Hematopoietic multipotent progenitor cell treated with erythropoietin and hydrocortisone succinate and interleukin-3 and kit ligand, for 8 days (in vitro differentiated cells): ENCODE data around the gene DYSF.
A peak's percentile ranks its signal among the peaks of the same experiment; 100 is the strongest.

Experiments
- DNase-seq: peaks from one replicate; pipeline ENCODE4 v3.0.0-alpha.2; 2015

DYSF gene

GRCh38 chr2:71503837-71504236 lies 50.5 kb downstream of the DYSF start:
- no peak for DNase-seq

DNA sequence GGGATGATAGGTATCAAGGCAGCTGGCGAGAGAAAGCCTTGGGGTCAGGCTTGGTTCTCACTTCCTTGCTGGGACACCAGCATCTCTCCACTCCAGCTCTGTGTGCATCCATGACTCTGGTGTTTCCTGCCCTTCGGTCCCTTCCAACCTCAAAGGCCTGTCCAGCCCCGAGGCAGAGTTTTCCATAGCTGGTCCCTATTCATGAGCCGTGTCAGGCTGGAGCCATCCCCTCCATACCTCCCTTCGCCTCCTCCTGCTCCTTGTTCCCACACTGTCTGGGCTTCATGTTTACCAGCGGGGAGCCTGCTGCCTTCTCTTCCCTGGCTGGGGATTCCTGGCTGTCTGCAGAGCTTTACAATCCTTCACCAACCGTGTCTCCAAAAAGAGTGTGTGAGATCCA lies 51.2 kb downstream of the DYSF start:
- DNase-seq, result no peak

- peak; percentile 39 for DNase-seq
Observed at GRCh38 chr2:71505086-71505769, 51.9 kb downstream of the DYSF start.

DNA sequence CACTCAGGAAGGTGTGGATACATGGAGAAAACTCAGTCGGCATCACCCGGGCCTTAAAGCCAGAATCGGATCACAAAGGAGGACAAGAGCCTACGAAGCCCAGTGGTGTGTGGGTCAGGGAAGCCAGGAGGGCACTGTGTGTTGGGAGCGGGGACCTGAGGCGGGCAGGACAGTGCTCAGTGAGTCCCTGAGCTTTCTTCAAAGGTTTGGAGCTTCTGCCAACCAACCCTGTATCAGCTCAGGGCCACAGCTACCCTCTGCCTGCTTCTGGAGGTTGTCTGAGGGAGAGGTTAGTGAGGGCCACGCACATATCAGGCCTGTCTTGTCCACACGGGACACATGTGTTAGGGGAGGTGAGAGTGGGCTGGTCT lies 52.4 kb downstream of the DYSF start:
- no peak for DNase-seq

DNA sequence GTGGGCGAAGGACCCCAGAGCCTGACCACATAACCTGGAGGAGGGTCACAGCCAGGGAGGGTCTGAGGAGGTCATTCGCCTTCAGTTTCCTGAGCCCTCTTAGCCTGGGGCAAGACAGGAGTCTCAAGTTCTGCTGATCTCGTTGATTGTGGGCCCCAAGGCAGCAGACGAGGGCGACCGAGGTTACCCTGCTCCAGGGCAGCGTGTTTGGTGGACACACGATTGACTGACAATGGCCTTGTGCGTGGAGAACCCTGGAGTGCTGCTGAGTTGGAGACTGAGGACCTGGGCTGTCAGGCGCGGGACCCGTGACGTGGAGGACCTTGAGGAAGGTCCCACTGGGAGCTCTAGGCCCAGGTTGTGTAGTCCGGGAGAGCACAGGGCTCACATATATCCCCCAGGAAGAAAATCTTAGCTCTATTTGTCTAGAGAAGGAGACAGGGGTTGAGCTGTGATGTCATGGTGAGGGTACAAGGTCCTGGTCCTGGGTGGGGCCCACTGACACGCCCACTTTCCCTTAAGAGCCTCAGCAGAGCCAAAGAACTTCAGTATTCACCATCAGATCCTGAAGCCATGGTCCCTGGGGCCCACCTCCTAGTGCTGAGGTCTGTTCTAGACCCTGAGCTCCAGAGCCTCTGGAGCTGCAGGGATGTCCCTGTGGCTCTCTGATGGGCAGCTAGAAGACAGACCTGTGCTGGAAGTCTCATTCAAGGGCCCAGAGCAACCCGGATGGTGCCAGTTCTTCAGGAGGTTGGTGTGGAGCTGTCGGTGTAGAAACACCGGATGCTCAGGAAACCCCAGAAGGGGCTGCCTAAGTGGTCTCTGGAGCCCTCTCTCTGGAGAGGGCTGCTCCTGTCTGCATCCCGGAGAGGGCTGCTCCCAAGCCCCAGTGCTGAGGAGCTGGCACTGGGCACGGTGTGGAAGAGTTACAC lies 53.1 kb downstream of the DYSF start:
- DNase-seq, result no peak

- DNase-seq, result no peak
Observed at GRCh38 chr2:71507476-71507875, 54.1 kb downstream of the DYSF start.

- DNase-seq, result peak; percentile 63
Observed at GRCh38 chr2:71510196-71510807, 56.9 kb downstream of the DYSF start.

- no peak for DNase-seq
Observed at GRCh38 chr2:71510938-71511337, 57.6 kb downstream of the DYSF start.

DNA sequence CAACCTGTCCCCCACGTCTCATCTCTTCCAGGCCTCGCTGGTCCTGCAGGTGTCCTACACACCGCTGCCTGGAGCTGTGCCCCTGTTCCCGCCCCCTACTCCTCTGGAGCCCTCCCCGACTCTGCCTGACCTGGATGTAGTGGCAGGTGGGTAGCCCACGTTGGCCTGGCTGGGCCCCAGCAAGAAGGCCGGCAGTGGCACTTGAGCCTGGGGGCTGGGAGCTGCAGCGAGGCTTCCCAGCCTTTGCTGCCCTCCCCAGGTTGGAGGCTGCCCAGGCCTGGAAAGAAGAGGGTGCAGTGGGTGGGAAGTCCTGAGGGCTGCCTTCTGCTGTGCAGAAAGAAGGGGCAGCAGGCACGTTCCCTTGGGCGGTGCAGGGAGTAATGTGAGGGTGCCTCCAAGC lies 58.4 kb downstream of the DYSF start:
- no peak for DNase-seq

DNA sequence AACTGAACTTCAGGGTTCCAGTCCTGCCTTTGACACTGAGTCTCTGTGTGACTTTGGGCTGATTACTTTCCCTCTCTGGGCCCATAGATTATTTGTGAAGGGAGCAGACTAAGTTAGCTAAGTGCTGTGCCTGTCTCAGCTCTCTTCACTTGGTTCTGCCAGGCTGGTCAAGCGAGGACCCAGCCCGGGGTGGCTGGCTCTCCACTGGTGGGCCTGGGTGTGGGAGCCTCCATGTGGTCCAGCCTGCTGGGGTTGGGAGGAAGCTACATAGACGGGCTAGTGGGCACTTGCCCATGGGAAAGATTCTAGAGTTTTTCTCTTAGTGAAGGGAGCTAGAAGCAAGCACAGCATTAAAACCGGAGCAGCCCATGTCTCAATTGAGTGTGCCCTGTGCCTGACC lies 59.0 kb downstream of the DYSF start:
- no peak for DNase-seq

- no peak for DNase-seq
Observed at GRCh38 chr2:71513096-71513495, 59.7 kb downstream of the DYSF start.

DNA sequence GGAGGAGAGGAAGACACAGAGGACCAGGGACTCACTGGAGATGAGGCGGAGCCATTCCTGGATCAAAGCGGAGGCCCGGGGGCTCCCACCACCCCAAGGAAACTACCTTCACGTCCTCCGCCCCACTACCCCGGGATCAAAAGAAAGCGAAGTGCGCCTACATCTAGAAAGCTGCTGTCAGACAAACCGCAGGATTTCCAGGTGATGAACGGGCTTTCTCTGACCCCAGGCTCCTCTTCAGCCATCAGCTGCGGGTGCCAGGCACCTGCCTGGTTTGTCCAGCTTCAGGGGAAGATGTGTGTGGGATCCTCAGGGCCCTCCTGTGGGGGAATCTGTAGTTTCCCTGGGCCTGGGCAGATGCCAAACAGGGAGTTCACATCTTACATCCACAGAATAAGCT lies 60.4 kb downstream of the DYSF start:
- no peak for DNase-seq

- no peak for DNase-seq
Observed at GRCh38 chr2:71516253-71516888, 63.0 kb downstream of the DYSF start.

DNA sequence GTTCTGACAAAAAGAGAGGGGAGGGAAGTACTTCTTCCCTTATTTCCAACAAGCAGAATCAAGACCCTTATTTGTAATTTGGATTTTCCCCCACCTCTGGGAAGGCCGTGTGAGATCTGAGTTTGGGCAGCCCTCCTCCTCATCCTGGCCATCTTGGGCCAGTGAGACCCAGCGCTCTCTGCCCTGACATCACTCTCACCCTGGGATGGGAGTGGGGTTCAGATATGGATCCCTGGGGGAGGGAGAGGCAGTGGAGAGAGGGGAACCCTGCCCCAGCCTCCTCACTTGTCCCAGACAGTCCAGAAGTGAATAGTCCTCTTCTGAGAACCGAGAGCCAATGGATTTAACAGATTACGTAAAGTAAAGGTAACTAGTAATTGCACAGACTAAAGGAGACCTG lies 64.5 kb downstream of the DYSF start:
- DNase-seq, result no peak

- no peak for DNase-seq
Observed at GRCh38 chr2:71521436-71521950, 68.1 kb downstream of the DYSF start.

- DNase-seq, result no peak
Observed at GRCh38 chr2:71524476-71524875, 71.1 kb downstream of the DYSF start.

DNA sequence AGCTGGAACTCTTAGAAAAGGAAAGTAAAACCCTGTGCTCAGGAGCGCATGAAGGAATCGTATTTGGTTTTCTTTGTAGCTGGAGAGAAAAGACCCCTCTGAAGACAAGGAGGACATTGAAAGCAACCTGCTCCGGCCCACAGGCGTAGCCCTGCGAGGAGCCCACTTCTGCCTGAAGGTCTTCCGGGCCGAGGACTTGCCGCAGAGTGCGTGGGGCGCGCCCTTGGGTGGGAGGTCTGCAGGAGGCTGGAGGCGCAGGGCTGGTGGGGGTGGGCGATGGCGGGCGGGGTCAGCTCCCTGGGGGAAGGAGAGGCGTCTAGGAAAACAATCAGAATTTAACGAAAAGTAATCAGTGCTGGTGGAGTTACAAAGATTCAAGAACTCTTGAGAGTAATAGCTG lies 72.8 kb downstream of the DYSF start:
- DNase-seq, result no peak

DNA sequence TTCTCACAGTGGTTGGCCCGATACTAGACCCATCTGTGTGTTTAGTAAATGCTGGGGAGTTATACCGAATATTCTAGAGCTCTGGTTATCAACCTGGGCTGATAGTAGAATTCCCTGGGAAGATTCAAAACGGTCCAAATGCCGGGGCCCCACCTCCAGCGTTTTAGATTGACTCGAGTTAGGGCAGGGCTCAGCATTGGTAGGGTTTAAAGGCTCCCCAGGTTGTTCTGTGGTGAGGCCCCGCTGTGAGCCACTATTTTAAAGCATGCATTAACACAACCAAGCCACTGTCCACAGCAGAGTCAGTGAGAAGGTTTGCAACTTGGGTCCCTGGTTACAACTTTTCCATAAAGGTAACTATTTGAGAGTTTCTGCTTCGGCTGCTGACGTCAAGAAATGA lies 73.6 kb downstream of the DYSF start:
- DNase-seq, result no peak

DNA sequence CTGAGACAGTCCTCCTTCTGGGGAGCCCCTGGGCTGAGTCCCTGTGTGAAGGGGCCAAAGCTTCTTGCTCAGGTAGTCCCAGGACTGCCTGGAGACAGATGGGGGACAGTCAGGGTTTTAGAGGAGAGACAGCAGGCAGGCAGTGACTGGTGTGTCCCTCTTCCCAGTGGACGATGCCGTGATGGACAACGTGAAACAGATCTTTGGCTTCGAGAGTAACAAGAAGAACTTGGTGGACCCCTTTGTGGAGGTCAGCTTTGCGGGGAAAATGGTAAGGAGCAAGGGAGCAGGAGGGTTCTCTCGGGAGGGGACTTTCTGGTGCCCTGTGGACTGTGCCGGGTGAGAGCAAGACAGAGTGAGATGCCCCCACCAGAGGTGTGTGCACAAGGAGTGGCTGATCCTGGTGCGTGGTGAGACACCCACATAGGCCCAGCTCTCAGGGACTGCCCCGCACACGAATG lies 74.8 kb downstream of the DYSF start:
- DNase-seq, result no peak

- DNase-seq, result no peak
Observed at GRCh38 chr2:71528749-71529148, 75.4 kb downstream of the DYSF start.

DNA sequence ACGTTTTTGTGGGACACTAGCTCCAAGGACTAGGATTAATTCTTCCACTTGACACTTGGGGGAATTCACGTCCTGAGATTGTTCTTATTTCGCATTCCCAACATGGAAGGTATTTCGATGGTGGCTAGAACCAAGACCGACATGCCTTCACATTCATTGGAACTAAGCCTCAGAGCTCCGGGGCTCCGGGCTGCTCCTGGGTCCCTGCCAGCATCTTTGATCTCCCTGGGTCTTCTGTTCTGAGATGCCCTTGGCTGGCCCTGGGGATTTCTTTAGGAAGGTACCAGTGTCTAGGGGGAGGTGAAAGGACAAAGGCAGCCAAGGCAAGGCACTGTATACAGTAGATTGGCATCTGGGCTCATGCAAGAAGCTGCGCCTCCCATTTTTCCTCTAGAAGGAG lies 76.8 kb downstream of the DYSF start:
- no peak for DNase-seq

DNA sequence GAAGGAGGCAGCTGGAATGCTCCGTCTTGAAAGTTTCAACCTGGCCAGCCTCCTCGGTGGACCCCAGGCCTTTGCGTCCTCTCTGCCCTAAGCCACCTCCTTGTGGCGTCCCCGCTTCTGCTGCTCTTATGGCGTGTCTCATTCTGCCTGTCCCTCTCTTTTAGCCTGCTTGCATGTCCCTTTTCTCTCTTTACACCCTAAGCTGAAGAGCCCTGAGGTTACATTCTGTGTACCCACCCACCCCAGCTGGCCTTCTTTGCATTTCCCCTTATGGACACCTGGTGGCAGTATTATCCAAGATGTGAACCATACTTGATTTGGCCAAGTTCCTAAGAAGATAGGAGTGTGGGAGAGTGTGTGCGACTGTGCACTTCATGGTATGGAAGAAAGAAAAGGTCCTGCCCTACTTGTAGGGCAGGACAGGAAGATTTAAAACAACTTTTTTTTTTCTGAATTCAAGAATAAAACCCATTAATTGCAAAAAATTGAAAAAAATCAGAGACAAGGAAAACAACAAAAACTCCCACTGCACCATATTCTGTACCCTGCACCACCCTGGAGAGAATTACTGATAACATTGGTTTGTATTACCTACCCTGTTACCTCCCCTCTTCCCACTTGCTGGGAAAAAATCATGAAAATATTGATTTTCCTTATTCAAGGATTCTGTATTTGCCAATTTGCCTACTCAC lies 77.4 kb downstream of the DYSF start:
- DNase-seq, result peak; percentile 65
